ENCODE data around the gene FAM228A. TPM values are rescaled to one million over a fixed set of nuclear protein-coding genes. Genes with fewer than 3 reads are reported as not detected.
"Not testable (repeated sequence)": the region's sequence is repeated elsewhere in the genome, so short reads cannot be mapped to it uniquely, and the experiment has no call there.

The FAM228A gene
- total and polyA plus RNA-seq, 2 donors: 0.70 to 1.0 TPM

- 92% methylated on average over 5 of the region's 5 CpGs for WGBS
- H3K4me1 ChIP-seq (ENCODE audit: insufficient read depth): no peaks in the 10 kb centered on the region
- no peaks in the 10 kb centered on the region for H3K36me3 ChIP-seq (ENCODE audit: insufficient read depth)
- no peak overlapping the region for H3K27ac ChIP-seq (ENCODE audit: low read depth)
- no peak overlapping the region for H3K4me3 ChIP-seq (ENCODE audit: low read depth, low read length)
- DNase-seq (ENCODE audit: extremely low spot score): no peak
Observed at GRCh38 chr2:24169023-24169422, 5.8 kb upstream of the FAM228A start.

DNA sequence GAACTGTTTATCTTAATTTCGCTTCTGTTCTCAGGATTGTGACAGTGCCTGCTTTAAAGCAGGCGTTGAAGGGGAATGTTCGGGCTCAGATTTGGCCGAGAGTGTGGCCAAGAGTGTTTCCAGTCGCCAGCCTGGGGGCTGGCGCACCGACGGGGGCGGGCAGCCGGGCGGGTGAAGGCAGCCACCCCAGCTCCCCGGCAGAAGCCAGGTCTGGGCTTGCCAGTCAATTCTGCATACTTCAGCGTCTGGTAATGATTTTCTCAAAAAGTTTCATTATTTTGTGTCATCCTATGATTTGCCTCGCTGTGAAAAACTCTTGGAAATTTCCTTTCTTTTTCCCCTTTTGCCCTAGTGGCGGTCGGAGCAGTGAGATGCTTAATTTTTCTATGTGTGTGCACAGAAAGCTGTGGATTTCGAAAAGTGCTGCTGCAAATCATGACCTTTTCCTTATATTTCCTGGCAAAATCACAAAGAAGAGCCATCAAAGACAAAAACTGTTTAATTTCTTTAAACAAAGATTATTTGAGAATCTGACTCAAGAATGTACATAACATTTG is 856 bp downstream of the FAM228A start:
- Histone ChIP-seq H3K4me3 (ENCODE audit: low read depth, low read length) (no peak overlapping the region), H3K36me3 (ENCODE audit: insufficient read depth) (no peaks in the 10 kb centered on the region), H3K4me1 (ENCODE audit: insufficient read depth) (no peaks in the 10 kb centered on the region), H3K27ac (ENCODE audit: low read depth) (no peak overlapping the region)
- DNase-seq (ENCODE audit: extremely low spot score): no peak
- 60% methylated on average over 17 of the region's 17 CpGs for WGBS

DNA sequence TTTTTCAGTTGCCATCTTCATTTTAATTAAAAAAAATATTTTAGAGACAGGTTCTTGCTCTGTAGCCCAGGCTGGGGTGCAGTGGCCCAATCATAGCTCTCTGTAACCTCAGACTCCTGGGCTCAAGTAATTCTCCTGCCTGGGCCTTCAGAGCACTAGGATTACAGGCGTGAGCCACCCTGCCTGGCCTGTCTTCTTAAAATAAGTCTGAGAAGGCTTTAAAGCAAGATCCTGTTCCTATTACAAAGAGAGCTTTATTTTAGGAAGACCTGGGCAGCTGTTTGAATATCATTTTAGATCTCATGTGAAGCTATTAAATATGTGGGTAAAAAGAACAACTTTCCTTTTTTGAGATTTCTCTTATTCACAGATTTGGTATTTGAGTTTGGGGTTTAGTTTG is 1.5 kb downstream of the FAM228A start:
- 80% methylated on average over 1 of the region's 1 CpG for WGBS
- no peak overlapping the region for H3K27ac ChIP-seq (ENCODE audit: low read depth)
- H3K4me3 ChIP-seq (ENCODE audit: low read depth, low read length): no peak overlapping the region
- no peak for DNase-seq (ENCODE audit: extremely low spot score)
- H3K4me1 ChIP-seq (ENCODE audit: insufficient read depth): no peaks in the 10 kb centered on the region
- H3K36me3 ChIP-seq (ENCODE audit: insufficient read depth): no peaks in the 10 kb centered on the region

GRCh38 chr2:24179683-24180082 is 4.8 kb downstream of the FAM228A start:
- H3K27ac ChIP-seq (ENCODE audit: low read depth): no peak overlapping the region

GRCh38 chr2:24181849-24182248 is 7.0 kb downstream of the FAM228A start:
- H3K4me3 ChIP-seq (ENCODE audit: low read depth, low read length): no peak overlapping the region
- H3K27ac ChIP-seq (ENCODE audit: low read depth): no peak overlapping the region
- no peak for DNase-seq (ENCODE audit: extremely low spot score)
- H3K4me1 ChIP-seq (ENCODE audit: insufficient read depth): no peaks in the 10 kb centered on the region
- 78% methylated on average over 6 of the region's 6 CpGs for WGBS
- H3K36me3 ChIP-seq (ENCODE audit: insufficient read depth): no peaks in the 10 kb centered on the region

More at GRCh38 chr2:24179683-24180082, 4.8 kb downstream of the FAM228A start:
- no peak for DNase-seq (ENCODE audit: extremely low spot score)
- H3K4me1 ChIP-seq (ENCODE audit: insufficient read depth): no peaks in the 10 kb centered on the region
- H3K4me3 ChIP-seq (ENCODE audit: low read depth, low read length): no peak overlapping the region
- H3K36me3 ChIP-seq (ENCODE audit: insufficient read depth): no peaks in the 10 kb centered on the region

DNA sequence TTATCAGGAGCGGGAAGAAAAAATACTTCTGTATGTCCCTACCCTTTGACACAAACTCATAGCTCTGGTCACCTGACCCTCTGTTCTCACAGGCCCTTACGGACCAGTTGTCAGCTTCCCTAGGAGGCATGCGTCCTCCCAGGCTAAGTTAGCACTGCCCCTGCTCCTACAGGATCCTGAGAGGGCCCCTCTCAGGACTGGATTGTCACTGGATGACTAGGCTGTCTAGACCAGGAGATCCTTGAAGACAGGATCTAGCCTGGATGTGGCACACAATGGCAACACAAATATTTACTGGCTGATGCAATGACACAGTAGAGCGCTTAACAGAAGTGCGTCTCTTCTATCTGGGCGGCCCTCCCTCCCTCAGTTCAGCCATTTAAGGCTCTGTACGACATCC is 7.7 kb downstream of the FAM228A start:
- no peak for DNase-seq (ENCODE audit: extremely low spot score)
- WGBS: 95% methylated on average over 7 of the region's 7 CpGs
- no peak overlapping the region for H3K27ac ChIP-seq (ENCODE audit: low read depth)
- no peaks in the 10 kb centered on the region for H3K36me3 ChIP-seq (ENCODE audit: insufficient read depth)
- no peak overlapping the region for H3K4me3 ChIP-seq (ENCODE audit: low read depth, low read length)
- no peaks in the 10 kb centered on the region for H3K4me1 ChIP-seq (ENCODE audit: insufficient read depth)

- H3K4me3 ChIP-seq (ENCODE audit: low read depth, low read length): no peak overlapping the region
- H3K36me3 ChIP-seq (ENCODE audit: insufficient read depth): no peaks in the 10 kb centered on the region
- H3K4me1 ChIP-seq (ENCODE audit: insufficient read depth): no peaks in the 10 kb centered on the region
- no peak for DNase-seq (ENCODE audit: extremely low spot score)
- WGBS: 70% methylated on average over 6 of the region's 6 CpGs
- no peak overlapping the region for H3K27ac ChIP-seq (ENCODE audit: low read depth)
Observed at GRCh38 chr2:24183366-24184069, 8.7 kb downstream of the FAM228A start.

DNA sequence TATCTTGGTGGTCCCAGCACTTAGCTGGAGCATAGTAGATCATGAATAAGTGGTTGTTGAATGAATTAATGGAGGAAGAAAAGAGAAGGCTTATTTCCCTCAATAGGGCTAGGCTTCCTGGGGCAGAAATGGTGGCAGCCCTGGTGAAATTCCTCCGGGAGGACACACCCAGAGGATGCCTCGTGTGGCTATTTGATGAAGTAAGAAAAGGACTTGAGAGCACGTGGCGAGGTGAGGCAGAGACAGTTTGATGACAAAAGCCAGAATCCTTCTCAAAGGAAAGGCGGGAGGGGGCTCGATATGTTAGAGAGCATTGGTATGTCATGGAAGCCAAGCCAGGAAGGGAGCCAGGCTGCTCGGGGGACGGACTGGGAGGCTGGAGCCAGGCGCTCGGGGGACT is 14.7 kb downstream of the FAM228A start:
- Histone ChIP-seq H3K27ac (ENCODE audit: low read depth) (no peak overlapping the region), H3K4me1 (ENCODE audit: insufficient read depth) (no peaks in the 10 kb centered on the region), H3K4me3 (ENCODE audit: low read depth, low read length) (no peak overlapping the region), H3K36me3 (ENCODE audit: insufficient read depth) (no peaks in the 10 kb centered on the region)
- no peak for DNase-seq (ENCODE audit: extremely low spot score)
- WGBS: 71% methylated on average over 10 of the region's 10 CpGs

DNA sequence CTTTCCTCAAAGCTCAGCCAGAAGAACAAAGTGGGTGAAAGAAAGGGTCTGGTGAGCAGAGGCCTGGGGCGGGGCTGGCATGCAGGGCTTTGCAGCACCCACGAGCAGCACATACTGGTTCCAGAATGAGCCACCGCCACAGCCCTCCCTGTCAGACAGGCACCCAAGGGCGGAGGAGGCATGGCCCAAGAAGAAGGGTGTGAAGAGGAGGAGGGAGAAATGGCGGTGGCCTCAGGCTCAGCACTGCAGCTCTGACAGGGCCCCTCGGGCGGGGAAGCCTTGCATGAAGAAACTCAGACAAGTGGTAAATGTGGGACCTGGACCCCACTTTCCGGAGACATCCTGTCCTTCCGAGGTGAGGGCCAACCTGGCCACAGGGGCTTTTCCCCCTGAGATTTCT is 15.7 kb downstream of the FAM228A start:
- no peak overlapping the region for H3K27ac ChIP-seq (ENCODE audit: low read depth)
- 90% methylated on average over 9 of the region's 9 CpGs for WGBS
- no peaks in the 10 kb centered on the region for H3K36me3 ChIP-seq (ENCODE audit: insufficient read depth)
- no peak for DNase-seq (ENCODE audit: extremely low spot score)
- H3K4me3 ChIP-seq (ENCODE audit: low read depth, low read length): no peak overlapping the region
- H3K4me1 ChIP-seq (ENCODE audit: insufficient read depth): no peaks in the 10 kb centered on the region

DNA sequence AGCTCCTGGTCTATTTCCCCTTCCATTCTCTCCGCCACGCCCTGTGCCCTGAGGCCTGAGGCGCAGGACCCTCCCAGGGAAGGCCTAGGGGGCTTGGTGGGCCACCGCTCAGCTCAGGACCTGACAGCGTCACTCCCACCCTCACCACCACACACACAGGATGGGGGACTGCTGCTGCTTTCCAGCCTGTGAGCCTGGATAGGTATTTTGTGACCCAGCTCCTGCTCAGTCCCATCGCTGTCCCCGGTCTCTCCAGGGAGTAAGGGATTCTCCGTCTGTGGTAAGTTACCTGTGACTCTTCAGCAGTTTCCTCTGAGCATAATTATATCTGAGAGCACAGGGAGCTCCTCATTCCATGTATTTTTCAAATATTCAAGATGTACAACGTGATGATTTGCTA is 16.3 kb downstream of the FAM228A start:
- no peak overlapping the region for H3K4me3 ChIP-seq (ENCODE audit: low read depth, low read length)
- H3K36me3 ChIP-seq (ENCODE audit: insufficient read depth): no peaks in the 10 kb centered on the region
- WGBS: 91% methylated on average over 9 of the region's 9 CpGs
- H3K4me1 ChIP-seq (ENCODE audit: insufficient read depth): no peaks in the 10 kb centered on the region
- no peak overlapping the region for H3K27ac ChIP-seq (ENCODE audit: low read depth)
- DNase-seq (ENCODE audit: extremely low spot score): no peak

GRCh38 chr2:24191848-24192247 is 17.0 kb downstream of the FAM228A start:
- Histone ChIP-seq H3K36me3 (ENCODE audit: insufficient read depth) (no peaks in the 10 kb centered on the region), H3K27ac (ENCODE audit: low read depth) (no peak overlapping the region), H3K4me3 (ENCODE audit: low read depth, low read length) (no peak overlapping the region), H3K4me1 (ENCODE audit: insufficient read depth) (no peaks in the 10 kb centered on the region)
- DNase-seq (ENCODE audit: extremely low spot score): no peak
- 67% methylated on average over 5 of the region's 5 CpGs for WGBS

DNA sequence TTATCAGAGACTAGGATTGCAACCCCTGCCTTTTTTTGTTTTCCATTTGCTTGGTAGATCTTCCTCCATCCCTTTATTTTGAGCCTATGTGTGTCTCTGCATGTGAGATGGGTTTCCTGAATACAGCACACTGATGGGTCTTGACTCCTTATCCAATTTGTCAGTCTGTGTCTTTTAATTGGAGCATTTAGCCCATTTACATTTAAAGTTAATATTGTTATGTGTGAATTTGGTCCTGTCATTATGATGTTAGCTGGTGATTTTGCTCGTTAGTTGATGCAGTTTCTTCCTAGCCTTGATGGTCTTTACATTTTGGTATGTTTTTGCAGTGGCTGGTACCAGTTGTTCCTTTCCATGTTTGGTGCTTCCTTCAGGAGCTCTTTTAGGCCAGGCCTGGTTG is 22.4 kb downstream of the FAM228A start:
- H3K4me1 ChIP-seq (ENCODE audit: insufficient read depth); H3K4me3 ChIP-seq (ENCODE audit: low read depth, low read length); H3K36me3 ChIP-seq (ENCODE audit: insufficient read depth); H3K27ac ChIP-seq (ENCODE audit: low read depth); DNase-seq (ENCODE audit: extremely low spot score): not testable (repeated sequence)
- WGBS: 93% methylated on average over 1 of the region's 1 CpG

- DNase-seq (ENCODE audit: extremely low spot score): no peak
- Histone ChIP-seq H3K36me3 (ENCODE audit: insufficient read depth) (no peaks in the 10 kb centered on the region), H3K27ac (ENCODE audit: low read depth) (no peak overlapping the region), H3K4me1 (ENCODE audit: insufficient read depth) (no peaks in the 10 kb centered on the region), H3K4me3 (ENCODE audit: low read depth, low read length) (no peak overlapping the region)
- WGBS: 82% methylated on average over 12 of the region's 12 CpGs
Observed at GRCh38 chr2:24199968-24200590, 25.2 kb downstream of the FAM228A start.

DNA sequence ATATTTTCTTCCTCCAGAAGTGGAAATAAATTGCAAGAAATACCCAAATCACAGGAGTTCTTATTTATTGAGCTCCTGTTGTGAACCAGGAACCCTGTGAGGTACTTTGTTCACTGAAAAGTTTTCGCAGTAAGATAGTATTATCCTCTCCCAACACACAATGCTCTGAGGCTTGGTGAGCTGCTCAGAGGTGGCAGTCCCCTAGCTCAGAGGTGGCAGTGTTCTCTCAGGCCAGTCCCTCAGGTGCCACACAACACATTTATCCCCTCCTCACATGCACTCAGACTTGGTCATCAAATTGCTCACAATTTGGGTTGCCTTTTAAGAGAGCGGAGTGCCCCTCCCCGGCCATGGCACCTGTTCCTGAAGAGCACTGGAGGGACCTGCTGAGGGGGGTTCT is 25.9 kb downstream of the FAM228A start:
- H3K4me3 ChIP-seq (ENCODE audit: low read depth, low read length): no peak overlapping the region
- H3K4me1 ChIP-seq (ENCODE audit: insufficient read depth): no peaks in the 10 kb centered on the region
- DNase-seq (ENCODE audit: extremely low spot score): no peak
- WGBS: 97% methylated on average over 3 of the region's 3 CpGs
- H3K27ac ChIP-seq (ENCODE audit: low read depth): no peak overlapping the region
- no peaks in the 10 kb centered on the region for H3K36me3 ChIP-seq (ENCODE audit: insufficient read depth)
